Hematopoietic multipotent progenitor cell treated with erythropoietin and hydrocortisone succinate and interleukin-3 and kit ligand, for 17 days (in vitro differentiated cells): ENCODE results near the gene ZNF177.

Experiments used
- DNase-seq: peaks from one replicate; pipeline ENCODE4 v3.0.0-alpha.2; 2015; ENCODE audit warnings: low spot score

ZNF177 gene

DNA sequence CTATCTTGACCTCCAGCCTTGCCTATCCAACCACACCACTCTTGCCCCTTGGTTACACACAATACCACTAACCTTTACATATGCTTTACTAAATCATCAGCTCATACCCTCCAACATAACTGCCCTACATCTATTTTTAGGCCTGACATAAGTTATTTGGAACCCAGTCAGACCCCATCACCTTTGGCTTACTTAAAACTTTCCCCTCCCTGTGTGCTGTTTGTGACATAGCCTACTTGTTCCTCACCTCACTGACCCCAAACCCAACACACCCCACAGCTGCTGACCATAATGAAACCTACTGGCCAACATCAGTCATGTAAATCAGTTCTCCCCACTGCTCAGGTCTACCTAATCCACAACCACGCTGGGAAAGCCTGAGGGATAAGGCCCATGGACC, 67.6 kb downstream of the ZNF177 start:
- no peak for DNase-seq

DNA sequence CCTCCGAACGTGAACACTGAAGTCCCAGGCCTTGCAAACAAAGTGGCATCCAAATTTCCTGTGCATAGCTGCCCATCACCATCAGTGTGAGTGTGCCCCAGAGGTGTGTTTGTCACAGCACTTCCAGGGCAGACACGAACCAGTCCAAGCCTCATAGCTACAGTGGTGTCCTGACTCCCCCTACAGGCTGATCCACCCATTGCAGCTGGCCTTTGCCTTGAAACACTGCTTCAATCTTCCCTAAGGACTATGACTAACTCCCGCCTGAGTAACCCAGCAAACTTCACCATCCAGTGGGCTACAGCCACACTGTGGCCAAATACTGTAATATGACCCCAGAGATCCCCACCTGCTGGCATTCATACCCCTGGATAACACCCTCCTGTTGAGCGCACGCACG, 68.7 kb downstream of the ZNF177 start:
- DNase-seq, result peak; percentile 63
